ENCODE data around the gene CPTP. TPM values are rescaled to one million over a fixed set of nuclear protein-coding genes. Genes with fewer than 3 reads are reported as not detected.

The CPTP gene
- total and polyA plus RNA-seq, 2 of the 13 experiments (the other 11 are each of a cell fraction or from before 2014, with no cell fraction given), result 5.5 to 9.3 TPM

- H3K27ac ChIP-seq (ENCODE audit: extremely low read length, insufficient read depth, low read length), result no peak overlapping the region
- no peak overlapping the region for H3K9ac ChIP-seq (ENCODE audit: insufficient read depth, low read depth, low read length)
- no peaks in the 10 kb centered on the region for H3K9me3 ChIP-seq (ENCODE audit: low read length)
- CTCF ChIA-PET (ENCODE audit: low intra/inter-chr PET ratio, low total read pairs), result no interaction called here
- no peak overlapping the region for H2AFZ ChIP-seq (ENCODE audit: low read length)
- no peak overlapping the region for H3K4me3 ChIP-seq (replicated peaks in 1 of 3; ENCODE audit: insufficient read depth in 1 of 3, low read depth in 2 of 3, low read length in 3 of 3)
- TF ChIP-seq JDP2 (CRISPR knock-in tag; IDR thresholded peaks at IDR 0.05; ENCODE audit: borderline replicate concordance) (no peak), AGO2 (optimal IDR thresholded peaks at IDR 0.05; ENCODE audit: low read depth, low read length) (peak; percentile 89), RBFOX2 (IDR thresholded peaks at IDR 0.05; ENCODE audit: low read depth, low read length) (peak; percentile 53; the same call in 1 of the 2 replicates)
- FAIRE-seq (no peak), DNase-seq (ENCODE audit: low spot score) (no peak), ATAC-seq (no peak)
- no TSS peak for BruUV-seq (replicated peaks)
- no peaks in the 10 kb centered on the region for H3K27me3 ChIP-seq (ENCODE audit: control insufficient read depth in 1 of 2, insufficient read depth in 2 of 2, low read length in 2 of 2)
- 93% methylated on average over 33 of the region's 36 CpGs for WGBS (ENCODE audit: low lambda C conversion rate)
- peaks cover 10% of the 10 kb centered on the region; the same call in 1 of the 2 replicates for H4K20me1 ChIP-seq (ENCODE audit: insufficient read depth, low read length)
- peaks cover 35% of the 10 kb centered on the region for H3K79me2 ChIP-seq (ENCODE audit: insufficient read depth, low read length)
- POLR2A ChIA-PET, result interaction anchor here (1.7 kb wide), 1 partner anchor 14 kb away, joined by 3 read pairs; no protein-coding TSS in a partner anchor
- intact Hi-C loops (cut with micrococcal nuclease; ENCODE audit: unreplicated experiment), result no loop called here
- H3K4me1 ChIP-seq (ENCODE audit: insufficient read depth, low read length), result peaks cover 17% of the 10 kb centered on the region
- peaks cover 13 to 42% of the 10 kb centered on the region in 2 experiments; a peak in 4 of 5 replicates for H3K36me3 ChIP-seq (replicated peaks in 1 of 2; ENCODE audit: control insufficient read depth in 1 of 2, insufficient read depth in 2 of 2, low read length in 2 of 2)
- in situ Hi-C loops (cut with HindIII; ENCODE audit: extremely low pct_ligation_motif_present, low pct_unique_long_range_greater_than_20kb), result no loop called here
- H3K4me2 ChIP-seq (ENCODE audit: low read depth, low read length), result no peak overlapping the region
These were observed 5.6 kb upstream of the CPTP start for GRCh38 chr1:1318777-1319645.

GRCh38 chr1:1319646-1319941 is 5.0 kb upstream of the CPTP start:
- BruUV-seq (replicated peaks), result no TSS peak
- ChIA-PET POLR2A (no interaction called here), CTCF (ENCODE audit: low intra/inter-chr PET ratio, low total read pairs) (no interaction called here)
- ATAC-seq, result no peak
- WGBS (ENCODE audit: low lambda C conversion rate), result 92% methylated on average over 12 of the region's 13 CpGs
- H3K4me2 ChIP-seq (ENCODE audit: low read depth, low read length), result no peak overlapping the region
- no peak overlapping the region for H3K9ac ChIP-seq (ENCODE audit: insufficient read depth, low read depth, low read length)
- H3K27ac ChIP-seq (ENCODE audit: extremely low read length, insufficient read depth, low read length), result no peak overlapping the region
- DNase-seq (ENCODE audit: low spot score), result no peak
- peaks cover 10% of the 10 kb centered on the region; the same call in 1 of the 2 replicates for H4K20me1 ChIP-seq (ENCODE audit: insufficient read depth, low read length)
- no peak for TF ChIP-seq CENPX (CRISPR knock-in tag; IDR thresholded peaks at IDR 0.05)
- TF ChIP-seq PRPF4 (IDR thresholded peaks at IDR 0.05; ENCODE audit: low read depth, low read length, poor library complexity, severe bottlenecking), result peak; percentile 68
- peak; percentile 33; the same call in 1 of the 2 replicates for TF ChIP-seq ZBTB33 (CRISPR knock-in tag; IDR thresholded peaks at IDR 0.05)
- intact Hi-C loops (cut with micrococcal nuclease; ENCODE audit: unreplicated experiment), result no loop called here
- H2AFZ ChIP-seq (ENCODE audit: low read length), result no peak overlapping the region
- peaks cover 39% of the 10 kb centered on the region for H3K79me2 ChIP-seq (ENCODE audit: insufficient read depth, low read length)
- H3K9me3 ChIP-seq (ENCODE audit: low read length), result no peaks in the 10 kb centered on the region
- in situ Hi-C loops (cut with HindIII; ENCODE audit: extremely low pct_ligation_motif_present, low pct_unique_long_range_greater_than_20kb), result no loop called here
- H3K27me3 ChIP-seq (ENCODE audit: control insufficient read depth in 1 of 2, insufficient read depth in 2 of 2, low read length in 2 of 2), result no peaks in the 10 kb centered on the region
- FAIRE-seq, result no peak
- H3K36me3 ChIP-seq (replicated peaks in 1 of 2; ENCODE audit: control insufficient read depth in 1 of 2, insufficient read depth in 2 of 2, low read length in 2 of 2), result peaks cover 9 to 36% of the 10 kb centered on the region in 2 experiments; a peak in 4 of 5 replicates
- H3K4me3 ChIP-seq (replicated peaks in 1 of 3; ENCODE audit: insufficient read depth in 1 of 3, low read depth in 2 of 3, low read length in 3 of 3), result no peak overlapping the region
- H3K4me1 ChIP-seq (ENCODE audit: insufficient read depth, low read length), result peaks cover 17% of the 10 kb centered on the region
